A549 (cell line): Measurements from ENCODE around the gene CXXC5. TPM values are rescaled to one million over a fixed set of nuclear protein-coding genes. Genes with fewer than 3 reads are reported as not detected.
A peak's percentile ranks its signal among the peaks of the same experiment; 100 is the strongest.

Experiments used
- ATAC-seq, 2 experiments: fragments of 200-7000 bp in 1 of 2; fragments of >200 bp in 1 of 2; cut with Nextera tagmentation in 1 of 2; cut with Tn5 transposase in 1 of 2; 3 replicates each; pipeline versions ENCODE4 v1.8.0 to v1.9.1; 2018 to 2020; ENCODE audit warnings: mild to moderate bottlenecking in 1 of 2, moderate library complexity in 1 of 2
- CTCF ChIA-PET: fragments of 300-600 bp; sonication (Branson Sonifier 250); formaldehyde crosslinking; extraction: SDS; loops from one replicate; lab custom pipeline; 2021; ENCODE audit warnings: antibody characterized with exemption, inconsistent platforms; lab: Yijun Ruan, JAX
- POLR2A ChIA-PET: fragments of 350-600 bp; formaldehyde crosslinking; extraction: SDS; loops from one replicate; lab custom pipeline; 2021; ENCODE audit warnings: antibody characterized with exemption, inconsistent platforms; lab: Yijun Ruan, JAX
- DNase-seq, 2 experiments: peaks; one replicate each; pipeline versions ENCODE4 v3.0.0 to v3.0.0-alpha.2; 2011 to 2016; ENCODE audit warnings: low read depth in 1 of 2, low spot score in 1 of 2
- FAIRE-seq: peaks from 2 replicates; lab custom pipeline; 2011; peaks lifted over from hg19 to GRCh38; lab: Jason Lieb, UNC
- H3K27ac ChIP-seq, 2 experiments: fragments of >200 bp; sonication (Bioruptor Twin); formaldehyde crosslinking; 3 replicates each; pipeline ENCODE4 v1.5.1; 2016 to 2017
- H3K4me1 ChIP-seq: fragments of >200 bp; sonication (Bioruptor Twin); formaldehyde crosslinking; 3 replicates; pipeline ENCODE4 v1.6.1; 2016
- H3K4me2 ChIP-seq: fragments of >200 bp; sonication (Bioruptor Twin); formaldehyde crosslinking; 3 replicates; pipeline ENCODE4 v1.6.1; 2016
- H3K4me3 ChIP-seq: fragments of >200 bp; sonication (Bioruptor Twin); formaldehyde crosslinking; 3 replicates; pipeline ENCODE4 v1.5.1; 2016
- H3K9me3 ChIP-seq: fragments of >200 bp; sonication (Bioruptor Twin); formaldehyde crosslinking; 3 replicates; pipeline ENCODE4 v1.6.1; 2016
- BHLHE40 ChIP-seq: IDR thresholded peaks from 2 replicates; pipeline ENCODE4 v1.6.1; 2012; ENCODE audit warnings: low read depth, low read length, inconsistent platforms
- CHD2 ChIP-seq: fragments of 150-350 bp; IDR thresholded peaks from 2 replicates; pipeline ENCODE4 v1.6.1; 2014; ENCODE audit warnings: low read length; ENCODE audit not compliant: partially characterized antibody
- CHD4 ChIP-seq: fragments of 200-600 bp; sonication (generic); IDR thresholded peaks from 2 replicates; pipeline ENCODE4 v1.6.1; 2016; ENCODE audit warnings: antibody characterized with exemption, mild to moderate bottlenecking, borderline replicate concordance
- E2F6 ChIP-seq: IDR thresholded peaks from 2 replicates; pipeline ENCODE4 v1.6.1; 2012; ENCODE audit warnings: low read depth, borderline replicate concordance
- EHMT2 ChIP-seq: fragments of 200-600 bp; sonication (generic); IDR thresholded peaks from 2 replicates; pipeline ENCODE4 v1.6.1; 2016; ENCODE audit warnings: antibody characterized with exemption, low read depth, mild to moderate bottlenecking, moderate library complexity
- ELK1 ChIP-seq: fragments of 150-350 bp; IDR thresholded peaks from 2 replicates; pipeline ENCODE4 v1.6.1; 2014; ENCODE audit warnings: low read depth, mild to moderate bottlenecking, low read length
- FOSL2 ChIP-seq, 2 experiments: fragments of 450-650 bp in 1 of 2; fragments of >200 bp in 1 of 2; sonication (Bioruptor Twin) in 1 of 2; formaldehyde crosslinking; IDR thresholded peaks; 2 replicates each; pipeline versions ENCODE4 v1.5.0 to v1.6.1; 2016 to 2020; ENCODE audit warnings: mild to moderate bottlenecking in 1 of 2, moderate library complexity in 1 of 2
- GATA3 ChIP-seq: IDR thresholded peaks from 2 replicates; pipeline ENCODE4 v1.6.1; 2012; ENCODE audit warnings: borderline replicate concordance
- HDAC2 ChIP-seq: fragments of 200-600 bp; sonication (generic); IDR thresholded peaks from 2 replicates; pipeline ENCODE4 v1.6.1; 2016
- HOXA7 ChIP-seq: fragments of 250-450 bp; sonication (Bioruptor Pico); IDR thresholded peaks from 2 replicates; pipeline ENCODE4 v1.5.0; 2020; ENCODE audit warnings: mild to moderate bottlenecking, moderate library complexity
- HOXB13 ChIP-seq: fragments of 250-450 bp; sonication (Bioruptor Pico); IDR thresholded peaks from 2 replicates; pipeline ENCODE4 v1.5.0; 2020; ENCODE audit warnings: low read depth, mild to moderate bottlenecking, moderate library complexity
- JUN ChIP-seq, 2 experiments: fragments of >200 bp; sonication (Bioruptor Twin); formaldehyde crosslinking; IDR thresholded peaks; 2 replicates in 1 of 2; 3 replicates in 1 of 2; pipeline ENCODE4 v1.6.1; 2016 to 2017
- KDM1A ChIP-seq: fragments of 200-600 bp; sonication (generic); IDR thresholded peaks from 2 replicates; pipeline ENCODE4 v1.6.1; 2016; ENCODE audit warnings: low read depth, mild to moderate bottlenecking
- KDM5A ChIP-seq: fragments of 200-600 bp; sonication (generic); IDR thresholded peaks from 2 replicates; pipeline ENCODE4 v1.6.1; 2016; ENCODE audit warnings: antibody characterized with exemption, mild to moderate bottlenecking
- MAFK ChIP-seq: fragments of 450-650 bp; IDR thresholded peaks from 2 replicates; pipeline ENCODE4 v1.6.1; 2014; ENCODE audit not compliant: partially characterized antibody
- MYC ChIP-seq: IDR thresholded peaks from 2 replicates; pipeline ENCODE4 v1.6.1; 2012; ENCODE audit warnings: mild to moderate bottlenecking, inconsistent platforms, low read length, improper control_type of control experiment, borderline replicate concordance
- RAD21 ChIP-seq, 2 experiments: fragments of >200 bp in 1 of 2; sonication (Bioruptor Twin) in 1 of 2; formaldehyde crosslinking in 1 of 2; IDR thresholded peaks in 1 of 2; conservative IDR thresholded peaks in 1 of 2; 2 replicates in 1 of 2; 3 replicates in 1 of 2; pipeline ENCODE4 v1.6.1; 2012 to 2018; ENCODE audit warnings: inconsistent platforms in 1 of 2
- RARB ChIP-seq: fragments of 250-450 bp; sonication (Bioruptor Pico); IDR thresholded peaks from 2 replicates; pipeline ENCODE4 v1.8.0; 2021; ENCODE audit warnings: mild to moderate bottlenecking, moderate library complexity
- RCOR1 ChIP-seq: fragments of 150-350 bp; IDR thresholded peaks from 2 replicates; pipeline ENCODE4 v1.6.1; 2014; ENCODE audit warnings: antibody characterized with exemption, low read length, low read depth
- RNF2 ChIP-seq: fragments of 200-600 bp; sonication (generic); IDR thresholded peaks from 2 replicates; pipeline ENCODE4 v1.6.1; 2016; ENCODE audit warnings: low read depth, mild to moderate bottlenecking, antibody characterized with exemption, moderate library complexity, borderline replicate concordance
- TFCP2L1 ChIP-seq: fragments of 250-450 bp; sonication (Bioruptor Pico); IDR thresholded peaks from 2 replicates; pipeline ENCODE4 v1.5.0; 2021; ENCODE audit warnings: mild to moderate bottlenecking
- USF2 ChIP-seq: fragments of 450-650 bp; IDR thresholded peaks from 2 replicates; pipeline ENCODE4 v1.6.1; 2014; ENCODE audit warnings: antibody characterized with exemption
- ZSCAN20 ChIP-seq: fragments of 250-450 bp; sonication (Bioruptor Pico); IDR thresholded peaks from 2 replicates; pipeline ENCODE4 v1.8.0; 2022; ENCODE audit warnings: mild to moderate bottlenecking, moderate library complexity
- WGBS: methylation state at CpG from one replicate; pipeline ENCODE4 v1.1.6; 2017; ENCODE audit errors: missing lambda C conversion rate; 5-methylcytosine and 5-hydroxymethylcytosine counted together
- polyA plus RNA-seq, 4 experiments: library from polyadenylated mRNA; depleted of rRNA in 3 of 4; stranded (reverse); fragments of >200 nt; fragmentation: RNase III in 1 of 4; extraction: RNeasy Plus Mini Kit Qiagen cat#74134 plus additional on column Dnase treatment in 1 of 4; gene quantifications; 2 replicates in 3 of 4; 3 replicates in 1 of 4; pipeline ENCODE4 v1.2.3, GENCODE V29; 2011 to 2017

Gene CXXC5
- polyA plus RNA-seq, 2 of the 4 experiments (the other 2 are of a cell fraction) = 18.1 to 32.5 TPM

- TF ChIP-seq USF2 = no peak
- TF ChIP-seq EHMT2 = no peak
- TF ChIP-seq MYC = no peak
- TF ChIP-seq E2F6 = no peak
- peak; percentile 74 to 76 for TF ChIP-seq RAD21 (conservative IDR thresholded peaks at IDR 0.05 in 1 of 2, IDR thresholded peaks at IDR 0.05 in 1 of 2)
- no peak for TF ChIP-seq RNF2
- no peak for TF ChIP-seq CHD4
- TF ChIP-seq JUN (IDR thresholded peaks at IDR 0.05) = peak in 1 of 2 experiments; percentile 32; a peak in 1 of 5 replicates
- TF ChIP-seq ZSCAN20 (CRISPR knock-in tag) = no peak
- no peak for TF ChIP-seq GATA3
- no peak for TF ChIP-seq BHLHE40
- TF ChIP-seq RARB (CRISPR knock-in tag) = no peak
- 0 out of 2 replicates have a peak, but pooled peaks have one; percentile 54 for TF ChIP-seq HDAC2
Observed at GRCh38 chr5:139635606-139636206, 12.4 kb upstream of the CXXC5 start (continued).

GRCh38 chr5:139636207-139636792, 11.8 kb upstream of the CXXC5 start:
- no peak for TF ChIP-seq RCOR1
- TF ChIP-seq CHD2 = no peak
- no peak for TF ChIP-seq KDM1A
- no peak for TF ChIP-seq HOXA7 (CRISPR knock-in tag)
- TF ChIP-seq JUN (IDR thresholded peaks at IDR 0.05) = no peak
- no peak for TF ChIP-seq HDAC2
- peak overlapping the region; percentile 61 to 71 for H3K27ac ChIP-seq
- 83% methylated on average over 2 of the region's 2 CpGs for WGBS
- peak overlapping the region; percentile 66 for H3K4me2 ChIP-seq
- H3K9me3 ChIP-seq = no peaks in the 10 kb centered on the region
- DNase-seq = no peak
- H3K4me1 ChIP-seq = peaks cover 66% of the 10 kb centered on the region
- FAIRE-seq = no peak
- POLR2A ChIA-PET = interaction anchor here (0.5 to 1.7 kb wide), 3 partner anchors 9 to 71 kb away, joined by 4 to 5 read pairs (median 5); no protein-coding TSS in a partner anchor
- no peak overlapping the region for H3K4me3 ChIP-seq
- ATAC-seq = no peak
- CTCF ChIA-PET = interaction anchor here (0.7 to 16.1 kb wide), 18 partner anchors 9 to 332 kb away, joined by 3 to 267 read pairs (median 5); partner anchors contain the start of gene CXXC5

GRCh38 chr5:139636975-139637408, 11.2 kb upstream of the CXXC5 start:
- FAIRE-seq = no peak
- 0 out of 3 replicates have a peak overlapping the region, but pooled peaks have one; percentile 21 for H3K4me3 ChIP-seq
- POLR2A ChIA-PET = interaction anchor here (0.6 to 1.0 kb wide), 2 partner anchors 11 to 57 kb away, joined by 3 to 4 read pairs; partner anchors contain the start of gene CXXC5
- WGBS = 60% methylated on average over 4 of the region's 6 CpGs
- no peaks in the 10 kb centered on the region for H3K9me3 ChIP-seq
- TF ChIP-seq KDM5A (no peak), HOXB13 (CRISPR knock-in tag) (no peak), ELK1 (no peak), TFCP2L1 (no peak), MAFK (no peak), FOSL2 (IDR thresholded peaks at IDR 0.05) (no peak), FOSL2 (CRISPR knock-in tag; IDR thresholded peaks at IDR 0.05) (peak; percentile 37; the same call in 1 of the 2 replicates)
- no peak for DNase-seq
- H3K27ac ChIP-seq = peak overlapping the region; percentile 61 to 91
- no peak for ATAC-seq
- CTCF ChIA-PET = interaction anchor here (2.7 to 16.1 kb wide), 4 partner anchors 12 to 131 kb away, joined by 9 to 267 read pairs (median 222); partner anchors contain the start of gene CXXC5
- peaks cover 73% of the 10 kb centered on the region for H3K4me1 ChIP-seq
- peak overlapping the region; percentile 66 for H3K4me2 ChIP-seq
